Thymus (tissue), 11 donors: ENCODE data around the gene IGSF6. TPM values are rescaled to one million over a fixed set of nuclear protein-coding genes. Genes with fewer than 3 reads are reported as not detected.

ENCODE experiments used
- DNase-seq, 9 donors: peaks; one replicate each; pipeline ENCODE4 v3.0.0-alpha.2; 2013; ENCODE audit warnings: low spot score in 9 of 9, low read depth in 6 of 9, missing footprints in 1 of 9
- H3K27ac ChIP-seq, 2 donors: one replicate each; pipeline ENCODE4 v1.5.1; 2013; ENCODE audit warnings: control low read depth in 1 of 2, low read depth in 1 of 2, low read length in 1 of 2, mild to moderate bottlenecking in 1 of 2, moderate library complexity in 1 of 2
- H3K27me3 ChIP-seq, 2 donors: one replicate each; pipeline ENCODE4 v1.5.1; 2013; ENCODE audit warnings: low read length in 1 of 2; ENCODE audit not compliant: control insufficient read depth in 2 of 2, insufficient read depth in 1 of 2
- H3K36me3 ChIP-seq, 2 donors: one replicate each; pipeline ENCODE4 v1.5.1; 2013; ENCODE audit warnings: low read length in 1 of 2, mild to moderate bottlenecking in 1 of 2, moderate library complexity in 1 of 2; ENCODE audit not compliant: control insufficient read depth in 2 of 2, insufficient read depth in 2 of 2
- H3K4me1 ChIP-seq, 2 donors: one replicate each; pipeline ENCODE4 v1.5.1; 2013; ENCODE audit warnings: low read length in 2 of 2; ENCODE audit not compliant: control insufficient read depth in 2 of 2, insufficient read depth in 2 of 2
- H3K4me3 ChIP-seq, 2 donors: one replicate each; pipeline ENCODE4 v1.5.1; 2013; ENCODE audit warnings: low read length in 2 of 2, control low read depth in 1 of 2, mild to moderate bottlenecking in 1 of 2
- H3K9me3 ChIP-seq, 2 donors: one replicate each; pipeline ENCODE4 v1.5.1; 2013; ENCODE audit warnings: low read length in 1 of 2, mild to moderate bottlenecking in 1 of 2; ENCODE audit not compliant: control insufficient read depth in 2 of 2, insufficient read depth in 1 of 2
- WGBS: extraction: QIAGEN DNeasy Blood & Tissue Kit; methylation state at CpG from one replicate; pipeline ENCODE4 v1.1.7; 2013; 5-methylcytosine and 5-hydroxymethylcytosine counted together
- polyA plus RNA-seq: library from polyadenylated mRNA; stranded (reverse); fragments of 200-250 nt; gene quantifications from one replicate; pipeline ENCODE4 v1.2.3, GENCODE V29; 2013
- total RNA-seq: library from RNA; stranded (reverse); fragments of 120-200 nt; gene quantifications from one replicate; pipeline ENCODE4 v1.2.4, GENCODE V29; 2013
- donor health status: healthy.

IGSF6 gene
- total and polyA plus RNA-seq, 2 donors: 10.7 to 16.2 TPM

DNA sequence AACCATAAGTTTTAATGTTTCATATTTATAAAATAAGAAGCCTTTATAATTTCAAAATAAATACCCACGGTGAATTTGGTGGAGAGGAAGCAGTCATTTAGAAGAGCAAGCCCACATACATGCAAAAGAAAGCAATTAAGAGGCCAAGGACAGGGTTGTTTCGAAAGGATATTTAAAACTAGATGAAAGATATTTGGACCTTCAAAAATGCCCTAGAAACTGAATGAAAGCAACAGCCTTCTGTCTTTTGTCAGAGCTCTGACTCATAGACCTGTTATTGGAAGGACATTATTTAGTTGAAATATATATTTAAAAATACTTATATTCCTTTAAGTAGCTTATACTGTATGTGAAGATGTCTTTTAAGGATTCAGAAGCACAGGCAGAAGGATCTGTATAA, 61.6 kb downstream of the IGSF6 start:
- no peak for DNase-seq
- no peak overlapping the region for H3K27ac ChIP-seq
- H3K36me3 ChIP-seq: no peaks in the 10 kb centered on the region
- H3K9me3 ChIP-seq: no peaks in the 10 kb centered on the region
- no peaks in the 10 kb centered on the region for H3K4me1 ChIP-seq
- H3K27me3 ChIP-seq: no peaks in the 10 kb centered on the region
- 71% methylated on average over 2 of the region's 2 CpGs for WGBS
- H3K4me3 ChIP-seq: no peak overlapping the region

- no peak for DNase-seq
- no peaks in the 10 kb centered on the region for H3K27me3 ChIP-seq
- H3K9me3 ChIP-seq: no peaks in the 10 kb centered on the region
- no peaks in the 10 kb centered on the region for H3K4me1 ChIP-seq
- H3K27ac ChIP-seq: no peak overlapping the region
- WGBS: 75% methylated on average over 2 of the region's 2 CpGs
- no peak overlapping the region for H3K4me3 ChIP-seq
- H3K36me3 ChIP-seq: no peaks in the 10 kb centered on the region
Measured at GRCh38 chr16:21590287-21590686, 62.1 kb downstream of the IGSF6 start.

DNA sequence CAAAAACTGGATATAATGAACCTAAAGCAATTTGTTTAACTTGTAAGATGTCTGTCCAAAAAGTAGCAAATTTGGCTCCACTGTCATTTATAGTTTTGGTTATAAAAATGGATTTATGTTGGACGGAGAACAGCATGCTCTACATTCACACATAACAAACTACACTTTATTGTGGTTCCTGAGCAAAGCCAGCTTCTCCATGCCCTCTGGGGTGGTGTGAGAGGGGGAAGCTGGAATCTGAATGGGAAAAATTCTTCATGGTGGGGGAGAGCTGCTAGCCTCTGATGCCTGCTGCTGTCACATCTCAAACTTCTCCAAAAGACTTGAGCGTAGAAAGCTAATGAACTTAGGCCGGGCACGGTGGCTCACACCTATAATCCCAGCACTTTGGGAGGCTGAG, 62.9 kb downstream of the IGSF6 start:
- H3K4me3 ChIP-seq: no peak overlapping the region
- H3K27me3 ChIP-seq: no peaks in the 10 kb centered on the region
- no peak for DNase-seq
- H3K4me1 ChIP-seq: no peaks in the 10 kb centered on the region
- H3K36me3 ChIP-seq: no peaks in the 10 kb centered on the region
- no peaks in the 10 kb centered on the region for H3K9me3 ChIP-seq
- H3K27ac ChIP-seq: no peak overlapping the region
- 95% methylated on average over 4 of the region's 4 CpGs for WGBS

Other genes with a start within 250 kb of the IGSF6 start
- gene METTL9, start 53.0 kb downstream of the IGSF6 start, total RNA-seq: 155 TPM
- 97.7 TPM for gene METTL9, start 53.0 kb downstream of the IGSF6 start, polyA plus RNA-seq
- 0.28 TPM for gene OTOA, start 11.4 kb upstream of the IGSF6 start, total RNA-seq
- 1.3 TPM for gene OTOA, start 11.4 kb upstream of the IGSF6 start, polyA plus RNA-seq
- gene NPIPB4, start 205.1 kb upstream of the IGSF6 start, total RNA-seq: 18.7 TPM
- gene NPIPB4, start 205.1 kb upstream of the IGSF6 start, polyA plus RNA-seq: 37.2 TPM